Panc1 (cell line): ENCODE data around the gene GPR137. TPM values are rescaled to one million over a fixed set of nuclear protein-coding genes. Genes with fewer than 3 reads are reported as not detected.

Experiments used
- ATAC-seq: fragments of 200-7000 bp; cut with Tn5 transposase; 2 replicates; pipeline ENCODE4 v1.9.1; 2020; ENCODE audit warnings: mild to moderate bottlenecking, moderate library complexity
- BruUV-seq: library from RNA; stranded (reverse); fragments of 400-500 nt; replicated peaks from 2 replicates; lab custom pipeline; 2021; lab: Mats Ljungman, UMichigan
- CTCF ChIA-PET: fragments of 300-600 bp; sonication (Branson Sonifier 250); formaldehyde crosslinking; loops from one replicate; lab custom pipeline; 2022; ENCODE audit warnings: antibody characterized with exemption; lab: Charles Lee
- POLR2A ChIA-PET: fragments of 300-600 bp; sonication (Branson Sonifier 250); formaldehyde crosslinking; loops from one replicate; lab custom pipeline; 2022; ENCODE audit warnings: antibody characterized with exemption; lab: Charles Lee
- DNase-seq: peaks from one replicate; pipeline ENCODE4 v3.0.0-alpha.2; 2010; ENCODE audit warnings: low read depth, low spot score
- H3K27ac ChIP-seq: 2 replicates; pipeline ENCODE4 v1.5.1; 2011; ENCODE audit warnings: mild to moderate bottlenecking, low read length, inconsistent platforms
- H3K27me3 ChIP-seq: fragments of 200-500 bp; sonication (Bioruptor generic); 2 replicates; pipeline ENCODE4 v1.6.0; 2014; ENCODE audit warnings: low read length, inconsistent platforms; ENCODE audit not compliant: control insufficient read depth, insufficient read depth
- H3K36me3 ChIP-seq: fragments of 200-500 bp; sonication (Bioruptor generic); 2 replicates; pipeline ENCODE4 v1.5.1; 2014; ENCODE audit warnings: inconsistent platforms, mild to moderate bottlenecking, low read length, moderate library complexity; ENCODE audit not compliant: control insufficient read depth, insufficient read depth
- H3K4me1 ChIP-seq: 2 replicates; pipeline ENCODE4 v1.5.1; 2011; ENCODE audit warnings: inconsistent platforms, mild to moderate bottlenecking, low read length, moderate library complexity; ENCODE audit not compliant: control insufficient read depth, insufficient read depth
- H3K4me3 ChIP-seq, 2 experiments: 2 replicates each; pipeline ENCODE4 v1.5.1; 2011 to 2012; ENCODE audit warnings: low read depth in 2 of 2, low read length in 2 of 2, mild to moderate bottlenecking in 2 of 2, inconsistent platforms in 1 of 2, moderate library complexity in 1 of 2
- H3K9me3 ChIP-seq: fragments of 200-500 bp; sonication (Bioruptor generic); 2 replicates; pipeline ENCODE4 v1.5.1; 2014; ENCODE audit warnings: low read depth, mild to moderate bottlenecking, inconsistent platforms, low read length, moderate library complexity; ENCODE audit not compliant: control insufficient read depth, insufficient read depth
- POLR2AphosphoS5 ChIP-seq: IDR thresholded peaks from 2 replicates; pipeline ENCODE4 v1.6.1; 2012; ENCODE audit warnings: mild to moderate bottlenecking, low read depth, low read length, moderate library complexity
- SIN3A ChIP-seq: IDR thresholded peaks from 2 replicates; pipeline ENCODE4 v1.6.1; 2012; ENCODE audit warnings: low read depth, mild to moderate bottlenecking, low read length, moderate library complexity, borderline replicate concordance; ENCODE audit not compliant: insufficient read depth
- TCF7L2 ChIP-seq: IDR thresholded peaks from 2 replicates; pipeline ENCODE4 v1.6.1; 2011; ENCODE audit warnings: mild to moderate bottlenecking, low read depth, low read length, inconsistent platforms
- in situ Hi-C: cut with HindIII; loops from 2 replicates; pipeline ENCODE4 v1.10.0; 2016; ENCODE audit warnings: low sequenced_read_pairs, low pct_unique_long_range_greater_than_20kb
- intact Hi-C: fragments of 100-400 bp; cut with micrococcal nuclease; formaldehyde crosslinking; loops from one replicate; pipeline ENCODE4 v1.10.0; 2022; ENCODE audit not compliant: unreplicated experiment
- total RNA-seq: library from RNA; stranded (reverse); gene quantifications from one replicate; pipeline ENCODE4 v1.2.1, GENCODE V29; 2021; ENCODE audit not compliant: unreplicated experiment
- TF ChIP-seq, protein P1 (sequence below), 2 experiments: IDR thresholded peaks; 2 replicates each; pipeline ENCODE4 v1.6.1; 2011 to 2012; ENCODE audit warnings: low read depth in 2 of 2, control low read depth in 1 of 2, low read length in 1 of 2, mild to moderate bottlenecking in 1 of 2, moderate library complexity in 1 of 2; ENCODE audit not compliant: insufficient read depth in 1 of 2
- TF ChIP-seq, protein P2 (sequence below): fragments of 450-650 bp; IDR thresholded peaks from 2 replicates; pipeline ENCODE4 v1.5.1; 2017; ENCODE audit warnings: mild to moderate bottlenecking

Gene GPR137
- total RNA-seq, 1 experiment from 2014 or later = 183 TPM

DNA sequence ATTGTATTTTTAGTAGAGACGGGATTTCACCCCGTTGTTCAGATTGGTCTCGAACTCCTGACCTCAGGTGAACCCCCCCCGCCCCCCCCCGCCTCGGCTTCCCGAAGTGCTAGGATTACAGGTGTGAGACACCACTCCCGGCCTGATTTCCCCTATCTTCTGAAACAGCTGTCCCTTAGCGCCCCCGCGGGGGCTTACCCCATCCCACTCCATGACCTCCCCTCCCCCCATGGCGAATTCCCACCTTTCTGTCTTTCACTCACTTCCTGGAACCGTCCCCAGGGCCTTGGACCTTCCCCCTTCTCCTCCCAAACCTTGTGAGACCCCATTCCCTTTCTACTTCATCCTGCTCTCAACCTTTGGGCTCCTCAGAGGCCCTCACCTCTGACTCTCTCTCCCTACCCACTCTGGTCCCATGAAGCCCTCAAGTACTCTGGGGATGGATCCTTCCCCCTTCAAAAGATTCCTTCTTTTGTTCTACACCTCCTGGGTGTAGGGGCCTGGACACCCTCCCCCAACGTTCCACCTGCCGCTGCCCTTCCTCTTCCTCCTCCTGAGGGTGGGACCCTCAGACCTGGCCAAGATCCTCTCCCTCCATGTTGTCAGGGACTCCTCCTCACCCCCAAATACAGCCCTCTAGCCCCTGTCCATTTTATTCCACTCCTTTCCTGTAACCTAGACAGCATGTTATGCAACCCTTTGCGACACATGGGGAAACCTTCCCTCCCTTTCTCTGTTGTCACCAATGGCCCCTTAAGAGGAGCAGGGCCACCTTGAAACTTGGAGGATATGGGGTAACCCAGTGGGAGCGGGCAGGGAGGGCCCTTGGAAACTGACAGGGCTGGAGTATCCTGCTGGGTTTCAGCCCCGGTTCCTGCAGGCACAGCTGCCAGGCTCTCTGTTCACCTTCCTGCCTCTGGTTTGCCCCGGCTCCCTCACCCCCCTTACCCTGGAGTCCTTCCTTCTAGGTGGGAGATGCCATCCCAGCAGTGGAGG lies 33.4 kb downstream of the GPR137 start:
- Histone ChIP-seq H3K36me3 (peaks cover 2% of the 10 kb centered on the region; the same call in 1 of the 2 replicates), H3K9me3 (no peaks in the 10 kb centered on the region), H3K4me1 (peaks cover 48% of the 10 kb centered on the region), H3K27me3 (no peaks in the 10 kb centered on the region), H3K4me3 (peak overlapping the region; percentile 74 to 77), H3K27ac (peak overlapping the region; percentile 100)
- DNase-seq (no peak), ATAC-seq (no peak)
- BruUV-seq = TSS peak; percentile 68
- ChIA-PET CTCF (interaction anchor here (0.6 to 1.6 kb wide), 2 partner anchors 38 to 225 kb away, joined by 6 to 14 read pairs; no protein-coding TSS in a partner anchor), POLR2A (interaction anchor here (0.6 to 2.0 kb wide), 4 partner anchors 13 to 85 kb away, joined by 3 to 12 read pairs (median 6); no protein-coding TSS in a partner anchor)
- intact Hi-C loops = loop anchor here (1.0 kb wide), 1 partner anchor 36 kb away; no protein-coding TSS in a partner anchor
- in situ Hi-C loops = no loop called here
- TF ChIP-seq, protein P1, sequence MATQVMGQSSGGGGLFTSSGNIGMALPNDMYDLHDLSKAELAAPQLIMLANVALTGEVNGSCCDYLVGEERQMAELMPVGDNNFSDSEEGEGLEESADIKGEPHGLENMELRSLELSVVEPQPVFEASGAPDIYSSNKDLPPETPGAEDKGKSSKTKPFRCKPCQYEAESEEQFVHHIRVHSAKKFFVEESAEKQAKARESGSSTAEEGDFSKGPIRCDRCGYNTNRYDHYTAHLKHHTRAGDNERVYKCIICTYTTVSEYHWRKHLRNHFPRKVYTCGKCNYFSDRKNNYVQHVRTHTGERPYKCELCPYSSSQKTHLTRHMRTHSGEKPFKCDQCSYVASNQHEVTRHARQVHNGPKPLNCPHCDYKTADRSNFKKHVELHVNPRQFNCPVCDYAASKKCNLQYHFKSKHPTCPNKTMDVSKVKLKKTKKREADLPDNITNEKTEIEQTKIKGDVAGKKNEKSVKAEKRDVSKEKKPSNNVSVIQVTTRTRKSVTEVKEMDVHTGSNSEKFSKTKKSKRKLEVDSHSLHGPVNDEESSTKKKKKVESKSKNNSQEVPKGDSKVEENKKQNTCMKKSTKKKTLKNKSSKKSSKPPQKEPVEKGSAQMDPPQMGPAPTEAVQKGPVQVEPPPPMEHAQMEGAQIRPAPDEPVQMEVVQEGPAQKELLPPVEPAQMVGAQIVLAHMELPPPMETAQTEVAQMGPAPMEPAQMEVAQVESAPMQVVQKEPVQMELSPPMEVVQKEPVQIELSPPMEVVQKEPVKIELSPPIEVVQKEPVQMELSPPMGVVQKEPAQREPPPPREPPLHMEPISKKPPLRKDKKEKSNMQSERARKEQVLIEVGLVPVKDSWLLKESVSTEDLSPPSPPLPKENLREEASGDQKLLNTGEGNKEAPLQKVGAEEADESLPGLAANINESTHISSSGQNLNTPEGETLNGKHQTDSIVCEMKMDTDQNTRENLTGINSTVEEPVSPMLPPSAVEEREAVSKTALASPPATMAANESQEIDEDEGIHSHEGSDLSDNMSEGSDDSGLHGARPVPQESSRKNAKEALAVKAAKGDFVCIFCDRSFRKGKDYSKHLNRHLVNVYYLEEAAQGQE (IDR thresholded peaks at IDR 0.05; ENCODE audit: insufficient read depth in 1 of 2, low read depth in 2 of 2, low read length in 1 of 2) = no peak
- TF ChIP-seq, protein P2, sequence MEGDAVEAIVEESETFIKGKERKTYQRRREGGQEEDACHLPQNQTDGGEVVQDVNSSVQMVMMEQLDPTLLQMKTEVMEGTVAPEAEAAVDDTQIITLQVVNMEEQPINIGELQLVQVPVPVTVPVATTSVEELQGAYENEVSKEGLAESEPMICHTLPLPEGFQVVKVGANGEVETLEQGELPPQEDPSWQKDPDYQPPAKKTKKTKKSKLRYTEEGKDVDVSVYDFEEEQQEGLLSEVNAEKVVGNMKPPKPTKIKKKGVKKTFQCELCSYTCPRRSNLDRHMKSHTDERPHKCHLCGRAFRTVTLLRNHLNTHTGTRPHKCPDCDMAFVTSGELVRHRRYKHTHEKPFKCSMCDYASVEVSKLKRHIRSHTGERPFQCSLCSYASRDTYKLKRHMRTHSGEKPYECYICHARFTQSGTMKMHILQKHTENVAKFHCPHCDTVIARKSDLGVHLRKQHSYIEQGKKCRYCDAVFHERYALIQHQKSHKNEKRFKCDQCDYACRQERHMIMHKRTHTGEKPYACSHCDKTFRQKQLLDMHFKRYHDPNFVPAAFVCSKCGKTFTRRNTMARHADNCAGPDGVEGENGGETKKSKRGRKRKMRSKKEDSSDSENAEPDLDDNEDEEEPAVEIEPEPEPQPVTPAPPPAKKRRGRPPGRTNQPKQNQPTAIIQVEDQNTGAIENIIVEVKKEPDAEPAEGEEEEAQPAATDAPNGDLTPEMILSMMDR = no peak
- TF ChIP-seq POLR2AphosphoS5 = no peak
- TF ChIP-seq TCF7L2 = no peak
- no peak for TF ChIP-seq SIN3A

DNA sequence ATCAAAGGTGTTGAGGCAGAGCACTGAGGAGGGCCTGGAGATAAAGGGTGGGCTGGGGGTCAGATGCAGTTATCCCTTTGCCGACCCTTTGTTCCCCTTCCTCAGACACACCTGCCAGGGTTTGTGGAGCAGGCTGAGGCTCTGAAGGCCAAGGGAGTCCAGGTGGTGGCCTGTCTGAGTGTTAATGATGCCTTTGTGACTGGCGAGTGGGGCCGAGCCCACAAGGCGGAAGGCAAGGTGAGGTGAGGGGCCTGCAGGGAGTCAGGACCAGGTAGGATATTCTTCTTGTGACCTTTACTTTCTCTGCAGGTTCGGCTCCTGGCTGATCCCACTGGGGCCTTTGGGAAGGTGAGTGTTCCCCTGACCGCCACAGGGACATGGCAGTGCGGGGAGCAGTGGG lies 34.9 kb downstream of the GPR137 start:
- ATAC-seq (no peak), DNase-seq (no peak)
- Histone ChIP-seq H3K4me3 (no peak overlapping the region), H3K9me3 (no peaks in the 10 kb centered on the region), H3K27me3 (no peaks in the 10 kb centered on the region), H3K36me3 (peaks cover 2% of the 10 kb centered on the region; the same call in 1 of the 2 replicates), H3K27ac (peak overlapping the region; percentile 36; the same call in 1 of the 2 replicates), H3K4me1 (peaks cover 44% of the 10 kb centered on the region)
- in situ Hi-C loops = no loop called here
- no TSS peak for BruUV-seq
- no peak for TF ChIP-seq POLR2AphosphoS5
- TF ChIP-seq, protein P1 (IDR thresholded peaks at IDR 0.05; ENCODE audit: insufficient read depth in 1 of 2, low read depth in 2 of 2, low read length in 1 of 2) = no peak
- TF ChIP-seq SIN3A = no peak
- TF ChIP-seq TCF7L2 = no peak
- TF ChIP-seq, protein P2 = no peak
- ChIA-PET POLR2A (no interaction called here), CTCF (interaction anchor here (0.7 kb wide), 1 partner anchor 323 kb away, joined by 5 read pairs; no protein-coding TSS in a partner anchor)
- intact Hi-C loops = no loop called here
